ENCODE data around the gene SPRED2.

Gene SPRED2

DNA sequence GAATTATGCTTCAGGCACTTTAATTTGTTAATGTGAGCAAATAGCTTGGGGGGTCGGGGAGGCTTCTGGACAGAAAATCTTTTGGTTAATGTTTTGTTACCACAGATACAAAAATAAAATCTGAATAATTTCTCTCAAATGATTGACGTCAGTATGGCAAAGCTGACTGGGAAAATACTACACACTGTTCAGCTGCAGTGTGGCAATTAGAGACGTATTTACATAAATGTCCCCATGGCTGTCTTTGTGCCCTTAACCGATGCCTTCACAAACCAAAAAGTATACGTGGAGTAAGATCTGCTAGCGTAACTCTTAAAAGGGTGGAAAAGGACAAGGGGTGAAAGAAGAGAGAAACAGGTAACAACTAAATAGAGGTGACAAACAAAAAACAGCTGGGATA lies 121.3 kb downstream of the SPRED2 start:
- no peak for DNase-seq (ENCODE audit: low read depth, low spot score)

DNA sequence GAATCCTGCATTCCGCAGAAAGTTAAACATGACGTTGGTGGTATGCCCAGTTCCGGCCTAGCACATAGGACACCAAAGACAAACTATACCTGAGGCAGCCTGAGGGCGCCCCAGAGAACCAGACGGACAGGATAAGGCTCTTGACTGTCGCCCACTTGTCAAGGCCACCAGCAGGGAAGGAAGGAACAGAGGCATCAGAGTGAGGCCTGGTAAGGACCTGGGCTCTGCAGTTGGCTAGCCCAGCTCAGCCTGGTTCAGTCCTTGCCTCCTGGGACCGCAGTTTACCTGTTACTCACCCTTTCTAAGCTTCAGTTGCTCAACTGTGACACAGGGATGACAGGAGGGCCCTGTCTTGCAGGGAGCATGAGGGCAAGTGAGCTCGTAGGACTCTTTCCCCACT lies 122.7 kb downstream of the SPRED2 start:
- no peak for DNase-seq (ENCODE audit: low read depth, low spot score)

DNA sequence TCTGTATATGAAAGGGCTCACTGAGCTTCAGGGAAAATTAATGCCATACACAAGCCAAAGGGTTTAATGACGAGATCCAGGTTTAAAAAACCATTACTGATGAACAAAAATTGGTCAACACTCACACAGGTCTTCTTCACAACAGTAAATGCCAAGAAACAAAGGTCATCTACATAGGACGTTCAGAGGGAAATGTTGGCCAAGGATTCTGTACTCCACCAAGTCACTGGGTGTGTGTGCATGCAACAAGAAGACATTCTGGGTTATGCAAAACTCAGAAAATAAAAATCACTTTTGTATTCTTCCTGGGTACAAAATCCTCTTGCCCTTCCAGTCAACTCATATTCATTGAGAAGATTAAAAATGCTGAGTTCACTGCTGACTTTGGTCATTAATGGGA lies 126.5 kb downstream of the SPRED2 start:
- no peak for DNase-seq (ENCODE audit: low read depth, low spot score)

- peak; percentile 43 for DNase-seq (ENCODE audit: low read depth, low spot score)
These were observed 131.4 kb downstream of the SPRED2 start for GRCh38 chr2:65300761-65301711.

DNA sequence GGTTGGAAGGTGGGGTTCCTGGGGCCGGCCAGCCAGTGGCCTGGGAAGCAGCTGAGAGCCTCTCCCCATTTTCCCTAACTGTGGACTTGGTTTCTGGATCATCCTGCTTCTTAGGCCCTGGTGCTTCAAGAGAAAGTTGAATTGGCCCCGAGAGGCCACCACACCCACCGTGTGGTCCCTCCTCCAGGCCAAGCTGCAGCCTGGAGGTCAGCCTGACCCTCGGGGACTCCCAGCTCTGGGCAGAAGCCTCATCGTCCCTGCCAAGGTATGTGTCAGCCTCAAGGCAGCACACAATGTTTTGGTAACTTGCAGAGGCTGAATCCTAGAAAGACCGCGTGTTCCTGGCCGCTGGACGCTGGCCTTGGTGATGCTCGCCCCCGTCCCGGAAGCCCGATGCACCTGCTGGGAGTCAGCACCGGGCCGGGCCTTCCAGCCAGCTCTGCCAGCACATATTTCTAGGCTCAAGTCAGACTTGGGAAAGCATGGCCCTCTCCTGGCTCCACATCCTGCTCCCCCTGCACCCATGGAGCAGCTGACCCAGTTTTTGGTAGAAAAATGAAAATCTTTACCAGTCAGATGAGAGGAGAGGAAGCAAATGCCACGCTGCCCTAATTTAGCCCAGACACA lies 132.2 kb downstream of the SPRED2 start:
- no peak for DNase-seq (ENCODE audit: low read depth, low spot score)

GRCh38 chr2:65299246-65299645 lies 133.2 kb downstream of the SPRED2 start:
- DNase-seq (ENCODE audit: low read depth, low spot score), result peak; percentile 20

DNA sequence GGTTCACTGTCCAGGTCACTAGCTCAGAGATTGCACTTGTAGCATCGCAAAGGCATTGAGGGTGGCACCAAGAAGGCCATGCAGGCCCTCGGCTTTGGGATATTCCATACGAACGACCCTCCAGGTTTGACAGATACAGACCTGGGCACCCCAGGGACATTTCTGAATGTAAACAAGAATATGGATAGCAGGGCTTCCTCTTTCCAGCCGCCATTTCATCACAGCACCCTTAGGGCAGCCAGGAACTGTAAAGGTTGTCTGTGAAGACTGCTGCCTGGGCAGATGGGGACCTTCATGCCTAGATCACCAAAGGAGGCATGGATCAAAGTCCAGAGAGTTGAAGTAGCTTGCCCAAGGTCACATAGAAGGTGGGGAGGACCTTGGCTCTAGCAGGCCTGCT lies 134.3 kb downstream of the SPRED2 start:
- DNase-seq (ENCODE audit: low read depth, low spot score), result no peak

- no peak for DNase-seq (ENCODE audit: low read depth, low spot score)
These were observed 134.9 kb downstream of the SPRED2 start for GRCh38 chr2:65297544-65297943.

- DNase-seq (ENCODE audit: low read depth, low spot score), result no peak
These were observed 135.4 kb downstream of the SPRED2 start for GRCh38 chr2:65296971-65297370.

DNA sequence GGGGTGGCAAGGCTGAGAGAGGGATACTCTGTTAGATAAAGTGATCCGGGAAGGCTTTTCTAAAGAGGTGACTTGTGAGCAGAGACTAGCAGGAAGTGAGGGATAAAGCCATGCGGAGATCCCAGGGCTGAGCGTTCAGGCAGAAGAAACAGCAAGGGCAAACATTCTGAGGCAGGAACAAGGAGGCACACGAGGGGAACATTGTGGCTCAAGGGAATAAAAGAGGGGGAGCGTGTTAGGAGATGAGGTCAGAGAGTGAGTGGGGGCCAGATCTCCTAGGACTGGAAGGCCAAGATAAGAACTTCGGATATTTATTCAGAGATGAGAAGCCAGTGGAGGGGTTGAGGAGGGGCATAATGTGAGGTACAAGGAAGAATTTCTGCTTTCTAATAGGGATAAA lies 137.7 kb downstream of the SPRED2 start:
- DNase-seq (ENCODE audit: low read depth, low spot score), result no peak

GRCh38 chr2:65294136-65294535 lies 138.3 kb downstream of the SPRED2 start:
- no peak for DNase-seq (ENCODE audit: low read depth, low spot score)

DNA sequence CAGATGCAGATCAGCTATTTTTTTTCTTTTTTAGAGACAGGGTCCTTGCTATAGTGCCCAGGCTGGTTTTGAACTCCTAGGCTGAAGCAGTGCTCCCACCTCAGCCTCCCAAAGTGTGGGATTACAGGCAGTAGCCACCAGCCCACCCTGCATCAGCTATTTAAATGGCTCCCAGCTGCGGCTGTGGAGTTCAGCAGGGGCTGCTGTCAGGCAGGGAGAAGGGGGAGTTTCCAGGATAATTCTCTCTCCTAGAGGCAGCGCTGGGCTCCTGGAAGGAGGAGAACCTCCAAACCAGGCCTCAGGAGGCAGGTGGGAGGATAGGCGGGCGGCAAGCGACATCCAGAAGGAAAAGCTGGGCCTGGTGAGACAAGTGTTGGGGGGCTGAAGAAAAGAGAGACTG lies 139.0 kb downstream of the SPRED2 start:
- no peak for DNase-seq (ENCODE audit: low read depth, low spot score)

- no peak for DNase-seq (ENCODE audit: low read depth, low spot score)
These were observed 139.9 kb downstream of the SPRED2 start for GRCh38 chr2:65292461-65293011.

GRCh38 chr2:65292106-65292400 lies 140.3 kb downstream of the SPRED2 start:
- no peak for DNase-seq (ENCODE audit: low read depth, low spot score)

DNA sequence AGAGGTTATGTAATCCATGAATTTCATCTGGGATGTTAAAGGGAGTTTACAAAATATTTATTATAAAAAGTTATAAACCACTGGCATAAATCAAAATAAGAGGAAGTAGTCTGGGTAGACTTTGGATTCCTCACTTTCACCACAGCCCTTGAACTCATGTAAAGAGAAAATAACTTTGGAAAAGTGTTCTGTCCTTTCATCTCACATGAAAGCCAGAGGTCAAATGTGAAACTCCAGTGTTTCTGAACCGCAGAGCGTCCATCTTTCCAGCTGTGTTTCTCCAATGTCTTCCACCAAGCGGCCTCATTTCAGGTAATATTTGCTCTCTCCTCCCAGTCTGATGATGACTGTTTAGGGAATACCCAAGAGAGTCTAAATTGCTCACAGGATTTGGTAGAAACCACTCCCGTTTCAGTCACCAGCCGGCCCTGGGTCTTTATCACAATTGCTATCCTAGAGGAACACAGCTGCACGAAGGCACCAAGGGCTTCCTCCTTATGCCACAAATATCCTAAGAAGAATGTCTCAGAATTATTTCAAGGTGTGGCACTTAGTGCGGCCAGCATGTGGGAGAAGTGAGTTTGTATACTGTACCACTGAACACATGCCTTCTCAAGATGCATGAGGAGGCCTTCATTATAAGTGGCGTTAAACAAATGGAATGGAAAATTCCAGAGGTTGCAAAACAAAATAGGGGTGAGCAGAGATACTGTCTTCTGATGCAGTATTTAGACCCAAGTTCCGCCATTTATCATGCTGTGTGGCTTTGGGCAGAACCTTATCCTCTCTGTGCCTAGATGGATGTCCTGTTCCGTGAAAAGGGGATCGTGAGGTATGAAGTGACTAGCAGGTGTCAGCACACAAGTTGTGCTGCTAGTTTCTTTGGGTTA lies 140.9 kb downstream of the SPRED2 start:
- DNase-seq (ENCODE audit: low read depth, low spot score), result no peak

DNA sequence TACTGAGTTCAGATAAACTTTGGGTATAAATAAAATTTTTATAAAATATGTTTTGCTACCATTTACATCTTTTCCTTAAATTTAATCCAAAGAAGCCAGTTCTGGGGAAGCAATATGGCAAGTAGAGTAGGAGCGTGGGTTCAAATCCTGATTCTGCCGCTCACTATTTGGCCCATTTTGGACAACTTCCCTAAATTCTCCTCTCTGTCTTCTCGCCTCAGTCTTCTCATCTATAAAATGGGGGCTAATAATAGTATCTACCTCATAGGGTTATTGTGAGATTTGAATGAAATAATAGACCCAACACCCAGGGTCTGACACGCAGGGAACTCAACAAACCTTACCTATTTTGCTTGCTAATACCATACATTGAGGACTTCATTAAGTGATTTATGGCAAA lies 145.0 kb downstream of the SPRED2 start:
- DNase-seq (ENCODE audit: low read depth, low spot score), result no peak

- DNase-seq (ENCODE audit: low read depth, low spot score), result no peak
These were observed 149.8 kb downstream of the SPRED2 start for GRCh38 chr2:65282477-65283053.

DNA sequence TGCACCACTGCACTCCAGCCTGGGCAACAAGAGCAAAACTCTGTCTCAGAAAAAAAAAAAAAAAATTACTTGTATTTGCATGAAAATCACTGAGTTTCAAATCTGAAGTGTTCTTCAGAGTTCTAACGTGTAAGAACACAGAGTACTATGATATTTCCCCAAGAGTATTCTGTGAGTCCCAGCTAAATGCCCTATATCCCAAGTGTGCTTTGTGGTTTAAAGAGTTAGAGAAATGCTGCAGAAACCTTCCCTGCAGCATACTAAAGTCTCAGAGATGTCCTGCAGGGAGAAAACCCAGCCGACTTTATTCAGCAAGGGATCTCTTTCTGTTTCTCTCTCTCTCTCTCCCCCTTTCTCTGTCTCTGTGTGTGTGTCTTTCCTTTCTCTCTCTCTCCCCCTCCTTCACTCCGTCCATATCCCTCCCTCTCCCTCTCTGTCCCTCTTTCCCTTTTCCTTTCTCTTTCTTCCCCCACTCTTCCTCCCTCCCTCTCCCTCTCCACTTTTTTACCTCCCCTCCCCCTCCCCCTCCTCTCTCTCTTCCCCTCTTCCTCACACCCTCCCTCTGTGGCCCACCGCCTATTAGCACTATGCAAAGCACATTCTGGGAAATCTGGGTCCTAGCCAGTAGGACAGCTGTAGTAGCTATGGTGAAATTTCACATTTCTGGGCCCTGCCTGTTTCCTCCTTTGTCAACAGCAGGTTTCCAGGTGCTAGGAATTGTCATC lies 150.6 kb downstream of the SPRED2 start:
- DNase-seq (ENCODE audit: low read depth, low spot score), result no peak

GRCh38 chr2:65279756-65280155 lies 152.6 kb downstream of the SPRED2 start:
- no peak for DNase-seq (ENCODE audit: low read depth, low spot score)

- DNase-seq (ENCODE audit: low read depth, low spot score), result no peak
These were observed 153.8 kb downstream of the SPRED2 start for GRCh38 chr2:65278531-65278981.

Data from activated CD4-positive, CD25-positive, alpha-beta regulatory T cell treated with anti-CD3 and anti-CD28 coated beads, Interleukin-2, amount 50 U/mL, for 16 hours (primary cell).